GM23338 (cell line): Measurements from ENCODE around the gene CKLF. TPM values are rescaled to one million over a fixed set of nuclear protein-coding genes. Genes with fewer than 3 reads are reported as not detected.

ENCODE experiments used
- ATAC-seq: fragments of 200-7000 bp; cut with Tn5 transposase; 3 replicates; pipeline ENCODE4 v1.9.1; 2020
- DNase-seq: peaks from one replicate; pipeline ENCODE4 v3.0.0-alpha.2; 2015; ENCODE audit warnings: low spot score
- H2AFZ ChIP-seq: fragments of 200-600 bp; sonication (generic); 2 replicates; pipeline ENCODE4 v1.8.0; 2016; ENCODE audit warnings: antibody characterized with exemption, mild to moderate bottlenecking, moderate library complexity
- H3F3A ChIP-seq: fragments of 200-600 bp; sonication (generic); replicated peaks from 2 replicates; pipeline ENCODE4 v1.8.0; 2017; ENCODE audit warnings: antibody characterized with exemption, mixed run types, low read depth
- H3K27ac ChIP-seq: fragments of 200-600 bp; sonication (generic); 2 replicates; pipeline ENCODE4 v1.6.1; 2016; ENCODE audit warnings: low read depth
- H3K27me3 ChIP-seq: fragments of 200-600 bp; sonication (generic); 2 replicates; pipeline ENCODE4 v1.8.0; 2016; ENCODE audit warnings: mild to moderate bottlenecking, mixed run types, moderate library complexity; ENCODE audit not compliant: insufficient read depth
- H3K36me3 ChIP-seq: fragments of 200-600 bp; sonication (generic); 2 replicates; pipeline ENCODE4 v1.8.0; 2016; ENCODE audit warnings: mild to moderate bottlenecking; ENCODE audit not compliant: insufficient read depth
- H3K4me1 ChIP-seq: fragments of 200-600 bp; sonication (generic); 2 replicates; pipeline ENCODE4 v1.8.0; 2016; ENCODE audit warnings: mild to moderate bottlenecking, moderate library complexity; ENCODE audit not compliant: insufficient read depth
- H3K4me2 ChIP-seq: fragments of 200-600 bp; sonication (generic); 2 replicates; pipeline ENCODE4 v1.7.1; 2017; ENCODE audit warnings: mixed run types
- H3K4me3 ChIP-seq: fragments of 200-600 bp; sonication (generic); 2 replicates; pipeline ENCODE4 v1.6.1; 2016; ENCODE audit warnings: mixed run types
- H3K79me2 ChIP-seq: fragments of 200-600 bp; sonication (generic); replicated peaks from 2 replicates; pipeline ENCODE4 v1.8.0; 2017; ENCODE audit warnings: mild to moderate bottlenecking; ENCODE audit not compliant: insufficient read depth
- H3K9me2 ChIP-seq: fragments of 200-600 bp; sonication (generic); 2 replicates; pipeline ENCODE4 v1.8.0; 2017; ENCODE audit not compliant: insufficient read depth
- H4K20me1 ChIP-seq: fragments of 200-600 bp; sonication (generic); replicated peaks from 2 replicates; pipeline ENCODE4 v1.8.0; 2017; ENCODE audit warnings: mild to moderate bottlenecking; ENCODE audit not compliant: insufficient read depth
- H3K27ac Mint-ChIP-seq: 2 replicates; pipeline ENCODE4 v1.8.0; 2020; ENCODE audit warnings: inconsistent platforms, mild to moderate bottlenecking, moderate library complexity, mixed read lengths
- H3K27me3 Mint-ChIP-seq: 3 replicates; pipeline ENCODE4 v1.8.0; 2022; ENCODE audit warnings: low read depth, mild to moderate bottlenecking, moderate library complexity, mixed read lengths, inconsistent platforms; ENCODE audit not compliant: insufficient read depth, poor library complexity
- H3K36me3 Mint-ChIP-seq: 3 replicates; pipeline ENCODE4 v1.8.0; 2021; ENCODE audit warnings: low read depth, mild to moderate bottlenecking, inconsistent platforms, moderate library complexity, mixed read lengths
- H3K4me1 Mint-ChIP-seq: 3 replicates; pipeline ENCODE4 v1.8.0; 2020; ENCODE audit warnings: mild to moderate bottlenecking, inconsistent platforms, mixed read lengths
- H3K4me3 Mint-ChIP-seq: 3 replicates; pipeline ENCODE4 v1.8.0; 2021; ENCODE audit warnings: moderate library complexity, mild to moderate bottlenecking, inconsistent platforms, mixed read lengths
- H3K9me3 Mint-ChIP-seq: 3 replicates; pipeline ENCODE4 v1.8.0; 2020; ENCODE audit warnings: moderate library complexity, mild to moderate bottlenecking, inconsistent platforms, mixed read lengths
- EZH2 ChIP-seq: fragments of 200-600 bp; sonication (generic); IDR thresholded peaks from one replicate; pipeline ENCODE4 v1.8.0; 2017; ENCODE audit warnings: antibody characterized with exemption, mild to moderate bottlenecking, low read depth; ENCODE audit not compliant: unreplicated experiment
- EZH2phosphoT487 ChIP-seq: fragments of 200-600 bp; sonication (generic); IDR thresholded peaks from one replicate; pipeline ENCODE4 v1.8.1; 2018; ENCODE audit warnings: antibody characterized with exemption; ENCODE audit not compliant: unreplicated experiment
- JUNB ChIP-seq: IDR thresholded peaks from one replicate; pipeline ENCODE4 v1.6.1; 2016; ENCODE audit warnings: antibody characterized with exemption; ENCODE audit not compliant: unreplicated experiment
- NANOG ChIP-seq: IDR thresholded peaks from 2 replicates; pipeline ENCODE4 v1.6.1; 2016; ENCODE audit warnings: antibody characterized with exemption, borderline replicate concordance
- POLR2AphosphoS5 ChIP-seq: IDR thresholded peaks from 2 replicates; pipeline ENCODE4 v1.6.1; 2016; ENCODE audit warnings: antibody characterized with exemption, low read depth
- STAT1 ChIP-seq: IDR thresholded peaks from one replicate; pipeline ENCODE4 v1.6.1; 2016; ENCODE audit warnings: antibody characterized with exemption; ENCODE audit not compliant: unreplicated experiment
- ZNF114 ChIP-seq: fragments of 250-450 bp; sonication (Bioruptor Pico); IDR thresholded peaks from 2 replicates; pipeline ENCODE4 v1.5.0; 2020; ENCODE audit warnings: mild to moderate bottlenecking, moderate library complexity
- ZNF331 ChIP-seq: fragments of 250-450 bp; sonication (Bioruptor Pico); IDR thresholded peaks from 2 replicates; pipeline ENCODE4 v1.5.0; 2020; ENCODE audit warnings: low read depth, mild to moderate bottlenecking, moderate library complexity
- polyA plus RNA-seq: library from polyadenylated mRNA; unstranded; fragments of >200 nt; fragmentation: Nextera tagmentation; extraction: Ambion mirVana; gene quantifications from 2 replicates; pipeline ENCODE4 v1.2.1, GENCODE V29; 2016
- total RNA-seq: library from RNA; depleted of rRNA; stranded (reverse); fragments of >200 nt; shearing (Covaris generic); gene quantifications from 2 replicates; pipeline ENCODE4 v1.2.3, GENCODE V29; 2014
- TF ChIP-seq, protein P1 (sequence below), 2 experiments: fragments of 200-600 bp in 1 of 2; sonication (generic) in 1 of 2; conservative IDR thresholded peaks; 2 replicates each; pipeline versions ENCODE4 v1.5.1 to v1.6.1; 2016 to 2017; ENCODE audit warnings: antibody characterized with exemption in 2 of 2, low read depth in 2 of 2, mild to moderate bottlenecking in 2 of 2, moderate library complexity in 1 of 2
- TF ChIP-seq, protein P2 (sequence below): IDR thresholded peaks from one replicate; pipeline ENCODE4 v1.6.1; 2018; ENCODE audit warnings: antibody characterized with exemption; ENCODE audit not compliant: unreplicated experiment

Gene CKLF
- total and polyA plus RNA-seq, 2 experiments from 2014 or later = 25.5 to 60.0 TPM

DNA sequence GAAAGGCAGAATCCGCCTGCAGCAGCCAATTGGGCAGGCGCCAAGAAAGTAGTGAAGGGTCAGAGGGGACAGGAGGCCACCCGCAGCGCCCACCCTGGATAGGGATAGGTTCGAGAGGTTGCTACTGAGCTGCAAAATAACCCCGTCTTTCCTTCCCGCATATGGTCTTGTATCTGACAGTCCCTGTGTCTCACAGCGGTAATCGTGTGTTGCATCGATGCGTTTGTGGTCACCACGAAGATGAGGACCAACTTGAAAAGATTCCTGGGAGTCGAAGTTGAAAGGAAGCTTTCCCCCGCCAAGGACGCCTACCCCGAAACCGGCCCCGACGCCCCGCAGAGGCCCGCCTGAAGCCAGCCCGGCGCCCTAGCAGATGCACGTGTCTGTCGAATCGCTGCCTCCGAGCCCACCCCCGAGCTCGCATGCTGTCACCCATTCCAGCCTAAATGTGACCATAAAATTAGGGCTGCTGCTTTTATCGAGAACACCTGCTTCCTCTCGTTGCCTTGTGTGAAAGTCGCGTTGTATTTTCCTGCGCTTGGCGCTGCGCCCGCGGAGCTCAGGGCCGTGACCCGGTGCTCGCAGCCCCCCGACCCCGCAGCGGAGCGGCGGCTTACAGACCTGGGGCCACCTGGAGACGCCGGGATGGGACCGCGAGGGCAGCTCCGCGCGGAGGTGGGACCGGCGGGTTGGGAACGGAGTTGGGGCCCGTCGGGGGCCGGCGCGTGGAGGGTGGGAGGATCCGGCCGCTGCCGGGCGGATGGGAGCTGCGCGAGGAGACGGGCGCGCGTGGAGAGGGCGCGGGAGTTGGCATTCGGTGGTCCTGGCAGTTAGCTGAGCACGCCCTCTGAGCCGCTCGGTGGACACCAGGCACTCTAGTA is 26.5 kb downstream of the CKLF start, which contains the start of gene CMTM2:
Gene CMTM2 (plus strand): TSS at position 813 of the 881 bp plus-strand sequence. CDS start 145 bp downstream, outside the sequence.
- H3K27ac ChIP-seq = no peak within 1 kb of the TSS
- H3K4me2 ChIP-seq = peak within 1 kb of the TSS; percentile 88
- H3K4me3 ChIP-seq = peak within 1 kb of the TSS; percentile 60
- H3K4me3 Mint-ChIP-seq = peak within 1 kb of the TSS; percentile 63
- no peaks in the 10 kb centered on the region for H3K9me2 ChIP-seq
- peak within 1 kb of the TSS; percentile 99 for H2AFZ ChIP-seq
- no peaks in the 10 kb centered on the region for H3F3A ChIP-seq
- no peaks in the 10 kb centered on the region for H4K20me1 ChIP-seq
- no peaks in the 10 kb centered on the region for H3K36me3 ChIP-seq
- H3K27me3 ChIP-seq = peaks cover 59% of the 10 kb centered on the region
- peaks cover 21% of the 10 kb centered on the region for H3K4me1 ChIP-seq
- H3K79me2 ChIP-seq = no peaks in the 10 kb centered on the region
- H3K9me3 Mint-ChIP-seq = no peaks in the 10 kb centered on the region; the same call in 2 of the 3 replicates
- peaks cover 29% of the 10 kb centered on the region for H3K4me1 Mint-ChIP-seq
- TF ChIP-seq POLR2AphosphoS5 = no peak
- peak; percentile 73 for TF ChIP-seq EZH2
- H3K27me3 Mint-ChIP-seq = peaks cover 43% of the 10 kb centered on the region
- ATAC-seq (peak; percentile 75), DNase-seq (peak; percentile 61)
- H3K27ac Mint-ChIP-seq = no peak within 1 kb of the TSS
- H3K36me3 Mint-ChIP-seq = no peaks in the 10 kb centered on the region

DNA sequence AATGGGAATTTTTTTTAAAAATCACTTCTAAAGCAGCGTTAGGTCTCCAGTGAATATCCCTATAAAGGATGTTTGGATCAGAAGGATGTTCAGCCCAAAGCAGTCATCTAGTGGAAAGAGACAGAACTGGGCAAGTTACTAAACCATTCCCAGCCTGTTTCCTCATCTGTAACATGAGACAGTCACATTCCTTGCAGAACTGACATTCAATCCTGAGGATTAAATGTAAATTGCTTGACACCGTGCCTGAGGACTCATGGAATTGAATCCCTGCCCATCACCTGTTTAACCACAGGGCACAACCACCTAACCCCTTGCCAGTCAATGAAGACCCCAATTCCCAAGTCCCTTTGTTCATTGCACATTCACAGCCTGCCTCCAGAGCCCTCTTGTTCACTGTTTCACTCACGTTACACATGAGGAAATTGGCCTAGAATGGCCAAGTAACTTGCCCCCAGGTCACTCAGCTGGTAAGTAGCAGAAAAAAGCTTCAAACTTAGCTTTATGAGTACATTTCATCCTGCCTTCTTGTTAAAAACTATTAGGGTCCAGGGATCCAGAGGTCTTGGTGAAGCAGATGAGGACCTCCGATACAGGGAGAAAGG is 28.3 kb downstream of the CKLF start:
- H3K79me2 ChIP-seq = no peaks in the 10 kb centered on the region
- H3K9me3 Mint-ChIP-seq = no peaks in the 10 kb centered on the region; the same call in 2 of the 3 replicates
- TF ChIP-seq, protein P1, sequence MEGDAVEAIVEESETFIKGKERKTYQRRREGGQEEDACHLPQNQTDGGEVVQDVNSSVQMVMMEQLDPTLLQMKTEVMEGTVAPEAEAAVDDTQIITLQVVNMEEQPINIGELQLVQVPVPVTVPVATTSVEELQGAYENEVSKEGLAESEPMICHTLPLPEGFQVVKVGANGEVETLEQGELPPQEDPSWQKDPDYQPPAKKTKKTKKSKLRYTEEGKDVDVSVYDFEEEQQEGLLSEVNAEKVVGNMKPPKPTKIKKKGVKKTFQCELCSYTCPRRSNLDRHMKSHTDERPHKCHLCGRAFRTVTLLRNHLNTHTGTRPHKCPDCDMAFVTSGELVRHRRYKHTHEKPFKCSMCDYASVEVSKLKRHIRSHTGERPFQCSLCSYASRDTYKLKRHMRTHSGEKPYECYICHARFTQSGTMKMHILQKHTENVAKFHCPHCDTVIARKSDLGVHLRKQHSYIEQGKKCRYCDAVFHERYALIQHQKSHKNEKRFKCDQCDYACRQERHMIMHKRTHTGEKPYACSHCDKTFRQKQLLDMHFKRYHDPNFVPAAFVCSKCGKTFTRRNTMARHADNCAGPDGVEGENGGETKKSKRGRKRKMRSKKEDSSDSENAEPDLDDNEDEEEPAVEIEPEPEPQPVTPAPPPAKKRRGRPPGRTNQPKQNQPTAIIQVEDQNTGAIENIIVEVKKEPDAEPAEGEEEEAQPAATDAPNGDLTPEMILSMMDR (conservative IDR thresholded peaks at IDR 0.05; ENCODE audit: low read depth in 2 of 2) = no peak
- TF ChIP-seq ZNF331 (CRISPR knock-in tag) (no peak), JUNB (no peak), ZNF114 (CRISPR knock-in tag) (no peak), STAT1 (no peak), NANOG (no peak), EZH2 (no peak), POLR2AphosphoS5 (no peak), EZH2phosphoT487 (no peak)
- TF ChIP-seq, protein P2, sequence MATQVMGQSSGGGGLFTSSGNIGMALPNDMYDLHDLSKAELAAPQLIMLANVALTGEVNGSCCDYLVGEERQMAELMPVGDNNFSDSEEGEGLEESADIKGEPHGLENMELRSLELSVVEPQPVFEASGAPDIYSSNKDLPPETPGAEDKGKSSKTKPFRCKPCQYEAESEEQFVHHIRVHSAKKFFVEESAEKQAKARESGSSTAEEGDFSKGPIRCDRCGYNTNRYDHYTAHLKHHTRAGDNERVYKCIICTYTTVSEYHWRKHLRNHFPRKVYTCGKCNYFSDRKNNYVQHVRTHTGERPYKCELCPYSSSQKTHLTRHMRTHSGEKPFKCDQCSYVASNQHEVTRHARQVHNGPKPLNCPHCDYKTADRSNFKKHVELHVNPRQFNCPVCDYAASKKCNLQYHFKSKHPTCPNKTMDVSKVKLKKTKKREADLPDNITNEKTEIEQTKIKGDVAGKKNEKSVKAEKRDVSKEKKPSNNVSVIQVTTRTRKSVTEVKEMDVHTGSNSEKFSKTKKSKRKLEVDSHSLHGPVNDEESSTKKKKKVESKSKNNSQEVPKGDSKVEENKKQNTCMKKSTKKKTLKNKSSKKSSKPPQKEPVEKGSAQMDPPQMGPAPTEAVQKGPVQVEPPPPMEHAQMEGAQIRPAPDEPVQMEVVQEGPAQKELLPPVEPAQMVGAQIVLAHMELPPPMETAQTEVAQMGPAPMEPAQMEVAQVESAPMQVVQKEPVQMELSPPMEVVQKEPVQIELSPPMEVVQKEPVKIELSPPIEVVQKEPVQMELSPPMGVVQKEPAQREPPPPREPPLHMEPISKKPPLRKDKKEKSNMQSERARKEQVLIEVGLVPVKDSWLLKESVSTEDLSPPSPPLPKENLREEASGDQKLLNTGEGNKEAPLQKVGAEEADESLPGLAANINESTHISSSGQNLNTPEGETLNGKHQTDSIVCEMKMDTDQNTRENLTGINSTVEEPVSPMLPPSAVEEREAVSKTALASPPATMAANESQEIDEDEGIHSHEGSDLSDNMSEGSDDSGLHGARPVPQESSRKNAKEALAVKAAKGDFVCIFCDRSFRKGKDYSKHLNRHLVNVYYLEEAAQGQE = no peak
- DNase-seq (peak; percentile 65), ATAC-seq (peak; percentile 60)
- H3K27me3 Mint-ChIP-seq = peaks cover 43% of the 10 kb centered on the region
- H3K4me3 ChIP-seq = no peak overlapping the region
- no peaks in the 10 kb centered on the region for H3K36me3 Mint-ChIP-seq
- no peaks in the 10 kb centered on the region for H3K36me3 ChIP-seq
- no peak overlapping the region for H2AFZ ChIP-seq
- H3K4me1 ChIP-seq = peaks cover 21% of the 10 kb centered on the region
- H3K9me2 ChIP-seq = no peaks in the 10 kb centered on the region
- no peak overlapping the region for H3K27ac Mint-ChIP-seq
- peaks cover 59% of the 10 kb centered on the region for H3K27me3 ChIP-seq
- no peaks in the 10 kb centered on the region for H4K20me1 ChIP-seq
- no peak overlapping the region for H3K4me2 ChIP-seq
- no peaks in the 10 kb centered on the region for H3F3A ChIP-seq
- no peak overlapping the region for H3K27ac ChIP-seq
- no peak overlapping the region for H3K4me3 Mint-ChIP-seq
- H3K4me1 Mint-ChIP-seq = peaks cover 32% of the 10 kb centered on the region
